Uterus (tissue), 2 donors: ENCODE data around the gene SIGLEC15.

Source experiments
- CTCF ChIP-seq, 4 experiments: fragments of 200-600 bp in 2 of 4; fragments of 450-650 bp in 2 of 4; sonication (generic) in 2 of 4; IDR thresholded peaks; one replicate each; pipeline ENCODE4 v1.5.1; 2016 to 2019; ENCODE audit warnings: antibody characterized with exemption in 4 of 4, mild to moderate bottlenecking in 2 of 4, moderate library complexity in 1 of 4
- POLR2A ChIP-seq, 2 donors: fragments of 450-650 bp; IDR thresholded peaks; one replicate each; pipeline ENCODE4 v1.6.1; 2016; ENCODE audit warnings: antibody characterized with exemption in 2 of 2, mild to moderate bottlenecking in 1 of 2, moderate library complexity in 1 of 2

DNA sequence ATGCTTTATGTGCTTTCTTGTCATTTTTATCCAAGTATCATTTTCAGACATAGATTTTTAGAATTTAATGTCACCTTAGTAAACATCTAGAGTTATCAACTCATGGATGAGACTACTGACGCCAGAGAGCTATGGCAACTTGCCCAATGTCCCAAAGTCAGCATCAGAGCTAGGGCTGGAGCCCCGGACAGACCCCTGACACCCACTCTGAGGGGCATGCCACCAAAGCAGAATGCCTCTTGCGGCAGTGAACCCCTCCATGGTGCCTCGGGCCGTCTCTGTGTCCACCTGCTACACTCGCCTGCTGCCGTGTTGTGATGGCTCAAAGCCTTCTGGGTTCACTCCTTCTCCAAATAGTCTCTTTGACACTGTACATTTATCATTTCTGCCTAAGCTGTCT lies 5.4 kb downstream of the SIGLEC15 start:
- TF ChIP-seq CTCF (IDR thresholded peaks at IDR 0.05): no peak
- TF ChIP-seq POLR2A (IDR thresholded peaks at IDR 0.05): no peak
